Heart right ventricle (tissue), 16 donors: Measurements from ENCODE around the gene SPEG. TPM values are rescaled to one million over a fixed set of nuclear protein-coding genes. Genes with fewer than 3 reads are reported as not detected.

Experiments used
- ATAC-seq, 8 donors: fragments of 200-7000 bp; cut with Tn5 transposase; one replicate each; pipeline ENCODE4 v1.9.1; 2020; ENCODE audit warnings: mild to moderate bottlenecking in 8 of 8, moderate library complexity in 8 of 8, moderate number of reproducible peaks in 1 of 8
- DNase-seq, 2 donors: peaks; one replicate each; pipeline ENCODE4 v3.0.0-alpha.2; 2020
- H3K27ac ChIP-seq, 10 donors: fragments of 200-600 bp; sonication (generic) in 2 of 10; one replicate each; pipeline versions ENCODE4 v1.5.0 to v1.8.0; 2020 to 2022; ENCODE audit warnings: mild to moderate bottlenecking in 3 of 10
- H3K27me3 ChIP-seq, 7 donors: fragments of 200-600 bp; one replicate each; pipeline ENCODE4 v1.8.0; 2021 to 2022; ENCODE audit warnings: mild to moderate bottlenecking in 2 of 7
- H3K36me3 ChIP-seq, 9 donors: fragments of 200-600 bp; sonication (generic) in 1 of 9; one replicate each; pipeline versions ENCODE4 v1.5.0 to v1.8.0; 2020 to 2022; ENCODE audit warnings: mild to moderate bottlenecking in 2 of 9
- H3K4me1 ChIP-seq, 9 donors: fragments of 200-600 bp; sonication (generic) in 1 of 9; one replicate each; pipeline versions ENCODE4 v1.5.0 to v1.8.0; 2020 to 2022; ENCODE audit warnings: mild to moderate bottlenecking in 4 of 9
- H3K4me3 ChIP-seq, 10 donors: fragments of 200-600 bp; sonication (generic) in 2 of 10; one replicate each; pipeline versions ENCODE4 v1.5.0 to v1.8.0; 2020 to 2022; ENCODE audit warnings: mild to moderate bottlenecking in 7 of 10, moderate library complexity in 2 of 10
- H3K9me3 ChIP-seq, 11 donors: fragments of 200-600 bp in 10 of 11; sonication (generic) in 2 of 11; one replicate each; pipeline versions ENCODE4 v1.5.0 to v1.8.0; 2013 to 2022; ENCODE audit warnings: mild to moderate bottlenecking in 2 of 11, control low read depth in 1 of 11, moderate library complexity in 1 of 11
- CTCF ChIP-seq, 9 donors: fragments of 200-600 bp; sonication (generic) in 2 of 9; IDR thresholded peaks; one replicate each; pipeline versions ENCODE4 v1.5.0 to v1.8.0; 2021 to 2022; ENCODE audit warnings: antibody characterized with exemption in 9 of 9, mild to moderate bottlenecking in 5 of 9, moderate library complexity in 1 of 9
- WGBS, 2 donors: extraction: QIAGEN DNeasy Blood & Tissue Kit; methylation state at CpG; one replicate each; pipeline ENCODE4 v1.1.7; 2013; ENCODE audit warnings: inconsistent platforms in 1 of 2; 5-methylcytosine and 5-hydroxymethylcytosine counted together
- intact Hi-C, 10 donors: fragments of 100-400 bp; cut with DNase I; formaldehyde crosslinking; loops; one replicate each; pipeline versions ENCODE4 v1.11.1 to v1.14.2; 2022
- polyA plus RNA-seq, 2 donors: library from polyadenylated mRNA; stranded (reverse); fragments of 200-250 nt; gene quantifications; one replicate each; pipeline ENCODE4 v1.2.3, GENCODE V29; 2013
- total RNA-seq, 10 donors: library from RNA; stranded (reverse); fragmentation: NEBNext Ultra II Directional in 3 of 10; extraction: Animal tissue kit (Norgen Biotek cat#: 25700) in 3 of 10; gene quantifications; one replicate each; pipeline versions ENCODE4 v1.2.1 to v1.2.4, GENCODE V29; 2021 to 2023
- donor health status: Arrhythmogenic right ventricular cardiomyopathy.
- donor health status: ischemic (EF 13 %, LVEDD 7.1; RV severe dilation, severe dysfunction).
- donor health status: healthy with polysubstance abuse.
- donor health status: DM: no; HTN: yes; CAD: no.
- donor health status: DM: no; HTN: no; CAD: no.
- donor health status: ischemic (EF 25% LVEDD 6.9; RV normal size, moderate dysfunction).
- donor health status: ischemic (EF 25% LVEDD 5.7; RV mildly dilated, moderate dysfunction).
- donor health status: healthy.
- donor health status: DM: yes; HTN: yes; CAD: no.
- donor health status: Ischemic cardiomyopathy.
- donor health status: ischemic (EF 35%, LVEDD 5.7; RV mildly dilated, moderate dysfunction).
- donor health status: nonischemic (EF 11% LVEDD 7.7; RV severe dilation, severe dysfunction).
- donor health status: DM: yes; HTN: yes; CAD: no.
- donor health status: PGD.
- donor health status: ischemic (EF 29% LVEDD 5.4; RV normal size, mild dysfunction).
- donor health status: nonischemic (EF 23%, LVEDD 6.1; RV moderate dilation, normal function).

SPEG gene
- total and polyA plus RNA-seq, 12 donors = 62.9 to 151 (median 120) TPM

DNA sequence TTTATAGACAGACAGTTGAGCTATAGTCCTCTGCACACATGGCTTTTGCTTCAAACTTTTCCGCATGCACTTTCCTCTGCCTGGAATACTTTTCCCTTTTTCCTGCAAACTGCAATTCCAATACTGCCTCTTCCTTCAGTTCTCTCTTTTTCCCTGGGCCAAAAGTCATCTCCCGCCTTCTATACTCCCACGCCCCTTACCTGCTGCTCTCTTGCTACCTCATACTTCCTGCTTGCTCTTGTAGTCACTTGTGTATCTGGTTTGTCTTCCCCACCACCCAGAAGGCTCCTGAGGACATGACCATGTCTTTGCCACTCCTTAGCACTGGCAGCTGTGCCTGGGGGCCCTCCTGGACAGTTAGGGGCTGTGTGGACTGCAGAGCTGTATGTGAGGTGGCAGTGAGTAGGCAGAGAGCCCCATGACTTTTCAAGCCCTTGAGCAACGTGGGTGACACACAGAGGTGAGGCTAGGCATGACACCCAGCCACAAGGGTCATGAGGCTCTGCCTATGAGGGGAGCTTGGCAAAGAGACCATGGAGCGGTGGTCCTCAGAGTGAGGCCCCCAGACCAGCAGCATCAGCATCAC is 23.2 kb downstream of the SPEG start:
- Histone ChIP-seq H3K27me3 (peaks cover 0 to 10% (median 0%) of the 10 kb centered on the region in 7 donors), H3K4me3 (no peak overlapping the region), H3K36me3 (peaks cover 0 to 13% (median 0%) of the 10 kb centered on the region in 9 donors), H3K4me1 (peaks cover 13 to 68% (median 22%) of the 10 kb centered on the region in 9 donors), H3K27ac (peak overlapping the region in 7 of 10 donors; percentile 21 to 96 (median 91)), H3K9me3 (no peaks in the 10 kb centered on the region)
- intact Hi-C loops = loop anchor here in 6 of 10 donors (2.0 to 10.0 kb wide), 3 partner anchors 53 to 74 kb away; no protein-coding TSS in a partner anchor
- TF ChIP-seq CTCF (IDR thresholded peaks at IDR 0.05) = peak in 5 of 9 donors; percentile 16 to 42 (median 20)
- DNase-seq (no peak), ATAC-seq (no peak)
- WGBS, 2 donors = 75% methylated on average over 5 of the region's 5 CpGs

- Histone ChIP-seq H3K4me3 (no peak overlapping the region), H3K36me3 (peaks cover 0 to 14% (median 0%) of the 10 kb centered on the region in 9 donors), H3K27me3 (peaks cover 0 to 5% (median 0%) of the 10 kb centered on the region in 7 donors), H3K9me3 (no peaks in the 10 kb centered on the region), H3K4me1 (peaks cover 4 to 63% (median 10%) of the 10 kb centered on the region in 9 donors), H3K27ac (peak overlapping the region in 8 of 10 donors; percentile 67 to 96 (median 91))
- no peak for TF ChIP-seq CTCF (IDR thresholded peaks at IDR 0.05)
- DNase-seq (no peak), ATAC-seq (no peak)
- intact Hi-C loops = loop anchor here in 6 of 10 donors (2.0 to 10.0 kb wide), 3 partner anchors 54 to 73 kb away; no protein-coding TSS in a partner anchor
- WGBS, 2 donors = 87 to 89% methylated on average over 8 of the region's 8 CpGs
Measured at GRCh38 chr2:219458996-219459395, 24.4 kb downstream of the SPEG start.

GRCh38 chr2:219459460-219460311 is 25.0 kb downstream of the SPEG start:
- intact Hi-C loops = loop anchor here in 6 of 10 donors (2.0 to 10.0 kb wide), 3 partner anchors 55 to 73 kb away; no protein-coding TSS in a partner anchor
- no peaks in the 10 kb centered on the region for H3K9me3 ChIP-seq
- H3K36me3 ChIP-seq = peaks cover 0 to 21% (median 0%) of the 10 kb centered on the region in 9 donors
- WGBS, 2 donors = 22 to 27% methylated on average over 14 of the region's 14 CpGs
- peak; percentile 75 to 92 (median 87) for TF ChIP-seq CTCF (IDR thresholded peaks at IDR 0.05)
- DNase-seq = peak; percentile 66 to 68
- H3K27ac ChIP-seq = peak overlapping the region; percentile 67 to 96 (median 90)
- H3K4me1 ChIP-seq = peaks cover 3 to 63% (median 11%) of the 10 kb centered on the region in 9 donors
- ATAC-seq = peak; percentile 57 to 81 (median 70)
- H3K27me3 ChIP-seq = peaks cover 0 to 5% (median 0%) of the 10 kb centered on the region in 7 donors
- H3K4me3 ChIP-seq = no peak overlapping the region

DNA sequence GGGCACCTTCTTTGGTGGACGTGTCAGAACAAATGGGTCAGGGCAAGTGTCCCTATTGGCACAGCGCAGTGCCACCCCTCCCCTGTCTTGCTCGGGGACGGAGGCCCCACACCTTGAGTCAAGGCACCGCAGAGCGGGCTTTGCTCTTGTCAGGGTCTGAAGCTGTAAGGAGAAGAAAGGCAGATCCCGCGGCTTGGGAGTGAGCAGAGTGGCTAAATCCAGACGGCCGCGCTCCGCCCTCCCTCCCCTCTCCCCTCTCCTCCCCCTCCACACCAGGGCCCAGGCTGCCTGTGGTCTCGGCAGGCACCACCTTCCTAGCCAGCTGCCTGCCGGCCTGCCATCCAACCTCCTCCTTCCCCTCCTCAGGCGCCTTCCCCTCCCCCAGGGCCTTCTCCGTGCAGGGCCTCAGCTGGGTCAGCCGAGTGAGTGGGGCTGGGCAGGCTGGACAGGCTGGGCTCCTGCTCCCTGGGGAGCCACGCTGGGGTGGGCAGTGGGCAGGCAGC is 25.8 kb downstream of the SPEG start:
- ATAC-seq = peak; percentile 70 to 88 (median 82)
- Histone ChIP-seq H3K4me3 (peak overlapping the region in 9 of 10 donors; percentile 19 to 46 (median 34)), H3K27ac (peak overlapping the region; percentile 76 to 96 (median 90)), H3K4me1 (peaks cover 6 to 69% (median 18%) of the 10 kb centered on the region in 9 donors), H3K9me3 (no peaks in the 10 kb centered on the region), H3K27me3 (peaks cover 0 to 5% (median 0%) of the 10 kb centered on the region in 7 donors), H3K36me3 (peaks cover 0 to 25% (median 0%) of the 10 kb centered on the region in 9 donors)
- intact Hi-C loops = no loop called here
- peak; percentile 74 for DNase-seq
- WGBS, 2 donors = 6 to 17% methylated on average over 18 of the region's 18 CpGs
- no peak for TF ChIP-seq CTCF (IDR thresholded peaks at IDR 0.05)
